GM18519 (cell line): ENCODE results near the gene CC2D2A.

ENCODE experiments used
- ATAC-seq: cut with Tn5 transposase; IDR thresholded peaks from one replicate; pipeline ENCODE4 v1.9.1; 2021; ENCODE audit warnings: mild to moderate bottlenecking, moderate library complexity; ENCODE audit not compliant: unreplicated experiment, low FRiP score

CC2D2A gene

DNA sequence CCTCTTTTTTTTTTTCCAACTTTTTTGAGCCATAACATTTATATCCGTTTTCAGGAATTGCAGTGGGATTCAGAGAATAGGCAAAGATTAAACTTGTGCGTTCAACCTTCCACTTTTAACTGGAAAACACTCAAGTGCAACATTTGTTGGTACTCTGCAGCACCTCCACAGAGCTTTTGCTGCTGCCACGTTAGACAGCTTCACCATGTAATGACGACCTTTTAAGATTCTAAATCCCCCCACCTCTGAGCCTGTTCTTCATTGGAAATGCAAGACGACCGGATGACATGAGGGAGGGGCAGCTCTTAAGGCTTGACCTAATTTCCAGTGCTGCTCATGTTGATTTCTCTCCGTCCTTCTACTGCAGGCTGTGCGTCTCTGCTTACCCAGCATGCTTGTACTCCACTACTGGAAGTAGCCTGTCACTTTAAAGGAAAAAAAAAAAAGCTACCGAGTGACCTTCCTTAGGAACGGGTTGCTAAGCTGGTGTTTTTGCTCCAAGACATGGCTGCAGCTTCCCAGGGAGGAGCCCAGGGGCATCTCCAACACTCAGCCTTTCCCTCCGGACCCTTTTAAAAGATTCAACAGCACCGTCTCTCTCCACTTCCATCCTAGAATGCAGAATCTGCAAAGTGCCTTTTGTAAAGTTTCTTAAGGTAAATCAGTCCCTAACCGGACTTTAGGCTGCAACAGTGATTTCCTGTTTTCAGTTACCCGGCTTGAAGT, at the start of gene CC2D2A:
TSS of gene CC2D2A (plus strand) at position 481 of the 726 bp plus-strand sequence. CDS start 6,051 bp downstream, outside the sequence.
- no peak for ATAC-seq

DNA sequence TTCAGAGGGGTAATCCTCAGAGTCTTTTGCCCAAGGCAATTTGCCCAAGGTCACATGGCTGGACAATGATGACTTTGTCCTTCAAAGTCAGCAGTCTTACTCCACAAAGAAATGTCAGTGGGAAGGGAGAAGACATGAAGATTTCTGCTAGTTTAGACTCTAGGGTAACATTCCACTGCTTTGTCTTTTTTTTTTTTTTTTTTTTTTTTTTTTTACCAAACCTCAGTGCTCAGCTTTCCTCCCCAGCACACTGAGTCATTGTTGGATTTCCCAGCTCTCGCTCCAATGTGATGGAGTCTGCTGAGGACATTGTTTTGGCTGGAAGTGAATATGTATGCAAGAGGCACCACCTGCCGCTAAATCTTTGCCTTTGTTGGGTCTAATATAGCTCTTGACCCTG, 49.0 kb upstream of the CC2D2A start:
- ATAC-seq: no peak

DNA sequence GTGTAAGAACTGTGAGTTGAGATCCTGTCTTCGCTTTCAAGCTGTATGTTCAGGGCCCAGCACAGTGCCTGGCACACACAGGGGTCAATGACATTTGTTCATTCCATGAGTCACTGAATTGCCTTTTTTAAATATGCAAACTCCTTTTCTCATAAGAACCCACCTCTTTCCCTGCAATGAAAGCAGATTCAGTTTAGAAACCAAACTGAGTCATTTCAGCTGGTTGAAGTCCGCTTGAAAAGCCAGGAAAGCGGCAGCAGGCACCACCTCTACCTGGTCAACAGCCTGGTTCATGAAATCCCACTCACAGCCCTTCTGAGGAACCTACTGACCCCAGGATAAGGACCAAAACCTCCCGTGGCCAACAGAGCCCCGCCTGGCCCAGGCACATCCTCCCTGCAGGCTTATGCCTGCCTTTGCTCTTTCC, 46.4 kb upstream of the CC2D2A start:
- no peak for ATAC-seq

DNA sequence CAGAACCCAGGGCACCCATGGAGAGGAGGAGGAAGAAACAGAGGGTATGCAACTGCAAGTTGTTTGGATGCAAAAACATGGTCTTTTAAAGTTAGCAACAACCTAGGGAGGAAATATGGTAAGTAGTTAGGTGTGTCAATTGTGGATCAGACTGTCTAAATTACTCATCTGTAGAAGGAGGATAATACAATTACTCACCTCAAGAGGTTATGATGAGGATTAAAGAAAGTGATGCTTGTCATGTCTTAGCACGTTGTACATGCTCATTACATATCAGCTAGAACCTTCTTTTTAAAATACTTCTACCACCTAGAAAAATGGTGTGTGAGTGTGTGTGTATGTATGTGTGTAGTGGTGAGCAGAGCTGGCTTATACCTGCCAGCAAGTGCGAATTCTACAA, 44.2 kb upstream of the CC2D2A start:
- no peak for ATAC-seq

DNA sequence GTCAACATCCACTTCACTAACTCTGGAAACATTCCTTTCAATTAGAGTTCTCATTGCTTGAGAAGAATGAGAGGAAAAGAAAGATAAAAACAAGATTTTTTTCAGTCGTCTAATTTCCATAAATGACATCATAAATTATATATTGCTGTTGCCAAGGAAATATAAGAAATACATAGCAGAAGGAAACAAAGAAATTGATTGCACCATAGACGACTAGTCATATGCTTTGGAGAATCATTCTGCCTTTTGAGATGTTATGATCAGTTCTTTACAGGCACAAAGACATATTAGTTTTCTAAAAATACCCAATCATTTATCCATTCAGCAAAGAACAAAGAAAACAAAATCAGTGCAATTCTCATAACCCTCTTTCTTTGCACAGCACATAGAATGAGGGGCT, 42.5 kb upstream of the CC2D2A start:
- no peak for ATAC-seq

DNA sequence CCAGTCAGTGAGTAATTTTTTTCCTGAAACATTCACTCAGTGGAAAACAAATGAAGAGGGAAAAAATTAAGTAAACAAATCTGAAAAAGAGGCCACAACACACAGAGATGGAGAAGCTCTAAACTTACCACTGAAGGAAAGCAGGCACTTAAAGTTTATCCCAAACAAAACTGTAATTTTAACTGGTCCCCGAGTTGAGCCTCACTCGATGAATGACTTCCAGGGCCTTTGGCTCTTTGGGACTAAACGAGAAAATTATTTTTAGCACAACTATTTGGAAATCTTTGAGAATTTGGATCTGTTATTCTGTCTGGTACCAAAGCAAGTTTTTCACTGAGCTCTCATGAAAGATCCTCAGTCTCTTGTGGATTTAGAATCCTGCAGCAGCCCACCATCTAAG, 42.0 kb upstream of the CC2D2A start, which contains the start of gene C1QTNF7:
TSS of gene C1QTNF7 (plus strand) at position 333 of the 400 bp plus-strand sequence. CDS start 7,711 bp downstream, outside the sequence.
- no peak for ATAC-seq

DNA sequence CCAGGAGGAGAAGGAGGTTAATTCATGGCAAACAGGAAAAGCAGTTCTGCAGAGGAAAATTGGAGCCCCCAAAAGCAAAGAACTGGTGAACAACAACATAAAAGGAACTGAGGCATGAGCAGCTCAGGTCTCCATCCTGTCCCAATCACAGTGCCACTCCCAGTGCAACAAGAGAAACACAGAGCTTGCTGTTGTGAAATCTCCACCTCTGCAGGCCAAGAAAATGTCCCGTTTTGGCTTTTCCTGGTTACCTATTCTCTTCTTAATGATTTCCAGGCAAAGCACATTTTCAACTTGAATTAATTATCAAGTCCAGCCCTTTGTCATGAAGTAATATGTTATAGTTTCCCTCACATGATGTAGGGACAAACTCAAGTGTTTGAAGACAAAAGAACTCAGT, 41.1 kb upstream of the CC2D2A start:
- ATAC-seq: no peak

DNA sequence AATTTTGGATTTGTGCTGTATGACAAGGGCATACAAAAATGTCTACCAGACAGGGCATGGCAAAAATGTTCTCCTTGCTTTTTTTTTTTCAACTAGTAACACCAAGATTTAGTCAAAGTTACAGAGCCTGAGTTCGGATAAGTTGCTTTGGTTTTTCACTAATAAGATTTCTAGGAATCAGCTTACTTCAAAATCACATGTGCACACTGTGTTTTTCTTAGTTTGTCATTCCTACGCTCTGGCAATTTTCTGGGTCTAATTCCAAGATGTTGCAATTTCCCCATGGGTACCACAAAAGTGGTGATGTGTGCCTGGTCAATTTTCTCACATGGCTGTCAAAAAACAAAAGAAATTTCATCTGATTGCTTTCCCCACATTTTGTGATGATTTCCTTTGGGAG, 35.6 kb upstream of the CC2D2A start:
- no peak for ATAC-seq

DNA sequence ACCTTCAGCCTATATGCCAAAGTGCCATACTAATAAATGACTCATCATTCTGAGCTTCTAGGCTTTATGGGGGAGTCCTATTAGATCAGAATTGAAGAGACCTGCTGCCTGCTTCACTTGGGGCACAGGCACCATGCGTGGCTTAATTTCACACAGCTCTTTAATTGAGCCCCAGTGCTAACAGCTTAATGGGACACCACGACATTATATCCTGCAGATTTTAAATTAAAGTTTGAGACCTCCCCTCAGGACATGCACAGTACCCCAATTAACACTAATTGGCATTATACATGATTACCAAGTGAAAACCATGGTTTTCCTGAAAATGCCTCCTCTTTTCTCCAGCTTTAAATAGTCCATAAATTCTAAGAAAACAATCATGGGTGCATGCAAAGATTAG, 35.0 kb upstream of the CC2D2A start:
- ATAC-seq: no peak

DNA sequence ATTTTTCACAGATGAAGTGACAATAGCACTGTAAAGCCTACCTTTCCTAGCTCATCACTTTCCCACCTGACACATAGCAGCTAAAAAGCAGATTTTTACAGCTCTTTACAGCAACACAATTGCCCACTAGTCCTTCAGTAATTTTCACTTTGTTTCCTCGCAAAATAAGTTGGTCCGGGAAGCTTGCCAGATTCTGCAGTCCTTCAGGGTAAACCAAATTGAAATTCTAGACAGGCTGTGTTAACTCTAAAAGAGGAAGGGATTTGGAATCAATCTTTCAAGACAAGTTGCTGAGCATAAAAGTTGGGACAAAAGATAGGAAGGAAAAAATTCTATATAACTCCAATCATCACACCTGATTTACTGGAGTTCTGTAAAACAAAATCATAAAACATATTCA, 33.2 kb upstream of the CC2D2A start:
- no peak for ATAC-seq

DNA sequence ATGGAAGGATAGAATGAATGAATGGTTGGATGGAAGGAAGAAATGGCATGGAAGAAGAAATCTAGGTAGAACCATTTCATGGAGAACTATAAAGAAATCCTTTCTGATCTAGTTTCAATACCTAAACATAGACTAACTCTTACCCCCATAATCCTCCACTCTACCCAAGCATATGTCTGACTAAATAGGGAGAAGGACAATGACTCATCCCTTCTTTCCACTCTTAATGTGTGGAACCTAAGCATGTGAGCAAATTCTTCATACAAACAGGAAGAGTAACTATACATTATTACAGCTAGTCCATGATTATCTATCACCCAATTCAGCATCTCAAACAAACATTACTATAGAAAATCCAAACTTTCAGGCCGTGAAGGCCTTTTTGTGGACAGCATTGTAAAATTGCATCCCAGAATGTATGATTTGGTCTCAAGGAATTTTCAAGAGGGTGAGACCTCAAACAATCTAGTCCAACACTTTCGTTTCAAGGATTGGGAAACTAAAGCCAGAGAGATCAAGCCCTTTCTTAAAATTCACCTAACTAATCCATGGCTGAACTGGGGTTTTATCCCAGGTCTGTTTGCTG, 30.6 kb upstream of the CC2D2A start:
- no peak for ATAC-seq

DNA sequence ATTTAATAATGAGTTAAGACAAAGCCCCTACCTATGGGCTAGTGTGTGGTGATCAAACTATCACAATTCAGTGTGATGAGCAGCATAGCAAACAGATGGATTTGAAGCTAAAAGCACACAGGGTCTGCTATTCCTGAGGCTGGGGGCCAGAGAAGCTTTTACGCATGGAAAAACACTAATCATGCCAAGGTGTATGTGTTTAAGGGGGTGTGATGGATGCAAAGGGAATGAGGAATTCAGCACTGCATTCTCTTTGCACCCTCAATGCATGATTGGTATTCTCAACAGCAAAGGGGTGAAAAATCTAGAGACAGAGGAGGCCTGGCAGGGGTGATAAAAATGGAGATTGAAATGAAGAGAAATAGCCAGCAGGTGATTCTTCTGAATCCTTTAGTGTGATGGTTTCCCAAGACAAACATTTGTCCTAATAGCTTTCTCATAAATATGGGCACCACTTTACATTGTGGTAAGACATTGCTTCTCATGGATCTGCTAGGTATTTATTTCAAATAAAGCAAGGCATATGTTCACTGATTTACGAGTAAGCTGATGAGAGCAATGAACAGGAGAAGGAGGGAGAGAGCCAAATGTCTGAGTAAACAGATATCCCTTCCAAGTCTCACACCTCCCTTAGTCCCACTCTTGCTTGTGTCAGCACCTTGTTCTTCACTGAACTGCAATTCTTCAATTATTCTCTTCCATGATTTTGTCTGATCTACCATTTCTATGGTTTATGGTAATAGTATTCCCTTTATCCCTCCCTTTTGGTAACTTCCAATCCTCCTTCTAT, 26.1 kb upstream of the CC2D2A start:
- no peak for ATAC-seq

DNA sequence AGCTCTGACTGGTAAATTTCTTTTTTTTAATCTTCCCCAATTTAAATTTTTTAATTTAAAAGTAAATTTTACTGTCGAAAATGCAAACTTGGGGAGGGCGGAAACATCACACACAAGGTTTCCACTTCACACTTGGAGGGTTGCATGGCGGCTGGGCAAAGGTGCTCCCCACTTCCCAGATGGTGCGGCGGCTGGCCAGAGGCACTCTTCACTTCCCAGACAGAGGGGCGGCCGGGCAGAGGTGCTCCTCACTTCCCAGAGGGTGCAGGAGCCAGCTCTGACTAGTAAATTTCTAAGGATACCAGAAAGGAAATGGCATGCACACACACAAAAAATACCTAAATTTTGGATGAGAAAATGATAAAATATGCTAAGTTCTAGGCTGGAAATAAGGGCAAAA, 25.4 kb upstream of the CC2D2A start:
- ATAC-seq: no peak

DNA sequence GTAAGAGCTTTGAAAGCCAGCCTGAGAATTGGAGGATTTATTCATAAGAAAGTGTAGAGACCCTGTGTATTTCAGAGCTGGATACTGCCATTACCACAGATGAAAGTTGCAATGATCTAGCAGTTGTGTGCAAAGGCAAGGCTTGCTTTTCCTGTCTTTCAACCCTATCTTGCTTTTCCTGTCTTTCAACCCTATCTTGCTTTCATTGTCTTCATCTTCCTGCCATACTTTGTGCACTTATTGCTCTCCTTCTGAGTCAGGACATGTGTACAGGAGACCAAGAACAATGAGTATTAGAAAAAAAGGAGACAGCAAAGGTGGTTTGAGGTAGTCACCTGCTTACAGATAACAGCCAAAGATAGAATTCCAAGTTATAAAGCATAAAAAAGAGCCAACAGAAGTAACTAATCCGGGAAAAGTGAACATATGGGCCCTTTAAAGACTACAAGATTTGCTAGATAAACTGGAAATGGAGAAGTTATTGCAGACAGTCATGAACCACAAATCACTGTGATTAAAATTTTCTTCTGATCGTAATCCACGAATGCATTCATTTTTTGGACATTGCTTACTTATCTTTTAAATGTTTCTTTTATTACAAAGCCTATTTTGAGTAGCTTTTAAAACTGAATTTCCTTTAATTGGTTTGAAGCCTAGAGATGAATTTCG, 24.7 kb upstream of the CC2D2A start:
- no peak for ATAC-seq

DNA sequence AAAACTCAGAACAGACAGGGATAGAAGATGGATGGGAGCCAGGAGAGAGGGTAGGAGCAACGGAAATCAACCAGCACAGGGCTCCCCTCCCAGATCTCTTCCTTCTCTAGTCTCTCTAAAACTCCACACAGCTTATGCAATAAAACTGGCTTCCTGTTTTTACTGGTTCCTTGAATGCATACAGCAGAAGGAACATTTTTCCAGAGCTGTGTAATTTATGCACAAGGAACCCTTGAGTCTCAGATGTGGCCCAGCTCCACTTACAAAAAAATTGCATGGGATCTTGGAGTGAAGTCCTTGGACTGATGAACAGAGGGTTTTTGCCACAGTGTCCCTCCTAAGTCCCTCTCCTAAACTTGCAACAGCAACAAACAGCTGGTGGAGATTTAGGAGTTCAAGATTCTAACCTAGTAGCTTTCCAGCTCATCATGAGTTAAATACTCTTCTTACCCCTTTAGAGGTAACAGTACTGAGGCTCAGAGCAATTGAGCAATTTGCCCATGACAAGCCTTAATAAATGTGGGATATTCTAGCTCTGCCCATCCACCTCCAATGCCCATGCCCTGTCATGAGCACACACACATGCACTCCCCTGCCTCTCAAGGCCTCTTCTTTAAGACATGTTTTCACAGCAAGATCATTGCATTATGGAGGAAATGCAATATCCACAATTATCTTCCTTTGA, 18.4 kb upstream of the CC2D2A start:
- ATAC-seq: no peak

DNA sequence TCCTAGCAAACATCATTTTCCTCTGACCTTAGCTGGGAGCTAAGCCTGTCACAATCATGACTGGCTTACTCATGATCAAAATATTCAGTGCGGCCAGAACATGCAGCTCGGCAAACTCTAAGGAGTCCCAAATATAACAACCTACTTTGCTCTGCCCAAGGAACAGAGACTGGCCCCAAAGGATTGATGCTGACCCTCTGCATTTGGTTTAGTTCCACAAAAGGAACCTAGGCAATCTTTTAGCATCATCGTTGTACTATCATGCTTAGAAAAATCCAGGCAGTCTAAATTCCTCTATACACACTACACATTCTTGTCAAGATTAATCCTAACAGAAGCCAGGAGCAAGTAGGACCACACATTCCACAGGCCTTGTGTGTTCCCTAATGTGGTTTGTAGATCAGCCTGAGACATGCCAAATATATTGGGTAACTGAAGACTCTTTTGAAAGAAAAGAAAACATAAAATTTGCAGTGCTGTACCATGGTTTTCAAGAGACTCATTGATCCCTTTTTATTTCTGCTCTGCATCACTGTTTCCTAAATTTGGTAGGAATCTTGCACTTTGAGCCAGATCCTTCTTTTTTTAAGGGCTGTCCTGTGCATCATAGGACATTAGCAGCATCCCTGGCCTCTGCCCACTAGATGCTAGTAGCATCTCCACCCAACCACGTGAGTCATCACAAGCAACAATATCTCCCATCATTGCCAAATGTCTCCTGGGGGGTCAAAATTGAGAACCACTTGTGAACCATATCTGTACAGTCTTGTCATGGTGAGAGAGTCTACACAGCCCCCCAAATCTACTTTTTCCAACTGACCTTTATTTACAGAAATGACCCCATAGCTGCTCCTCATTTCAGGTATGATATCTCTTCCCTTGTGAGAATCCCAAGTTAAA, 17.6 kb upstream of the CC2D2A start:
- no peak for ATAC-seq

DNA sequence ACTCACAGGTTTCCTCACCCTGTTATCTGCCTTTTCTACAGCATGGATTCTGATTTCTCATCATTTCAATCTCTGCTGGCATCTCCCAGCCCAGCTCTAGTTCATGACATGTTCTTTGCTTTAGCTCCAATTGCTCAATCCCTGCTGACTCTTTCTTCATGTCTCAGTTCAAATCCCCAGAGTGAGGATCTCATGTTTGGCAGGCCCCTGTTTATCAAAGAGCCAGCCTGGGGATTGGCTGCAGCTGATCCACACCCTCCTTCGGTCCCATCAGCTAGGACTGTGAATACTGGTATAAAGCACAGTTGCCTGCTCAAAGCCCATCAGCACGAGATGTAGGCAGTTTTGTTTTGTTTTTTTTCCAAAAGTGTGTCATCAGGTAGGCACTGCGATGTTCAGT, 14.4 kb upstream of the CC2D2A start:
- no peak for ATAC-seq

DNA sequence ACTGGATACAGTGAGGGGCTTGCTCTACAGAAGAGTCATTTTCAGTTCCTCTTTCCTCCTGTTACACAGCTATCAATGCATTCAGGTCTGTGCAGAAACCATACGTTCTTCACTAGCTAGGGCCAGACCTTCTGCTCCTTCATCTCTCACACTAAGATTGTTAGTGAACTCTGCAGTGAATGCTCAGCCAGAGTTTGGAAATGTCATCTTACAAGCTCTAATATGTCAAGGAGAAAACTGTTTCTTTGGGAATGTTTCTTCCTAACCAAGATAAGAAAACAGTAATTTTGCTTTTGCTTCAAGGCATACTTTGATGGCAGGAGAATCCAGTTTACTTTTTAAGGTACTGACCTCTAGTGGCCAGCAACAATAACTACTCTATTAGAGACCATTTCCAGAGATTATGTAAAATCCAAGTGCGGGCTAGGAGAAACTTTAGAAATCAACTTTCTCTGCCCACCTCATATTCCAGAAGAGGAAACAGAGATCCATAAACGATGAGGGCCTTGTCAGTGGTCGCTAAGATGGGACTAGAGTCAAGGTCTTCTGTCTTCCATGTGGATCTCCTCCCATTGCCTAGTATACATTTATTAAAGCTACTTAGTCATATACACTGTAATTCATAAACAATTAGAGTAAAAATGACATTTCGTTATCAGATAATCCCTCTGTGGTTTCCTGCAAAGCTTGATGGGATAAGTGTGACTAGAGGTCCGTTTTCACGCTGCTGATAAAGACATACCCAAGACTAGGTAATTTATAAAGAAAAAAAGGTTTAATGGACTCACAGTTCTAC, 12.1 kb upstream of the CC2D2A start:
- ATAC-seq: peak; percentile 100

DNA sequence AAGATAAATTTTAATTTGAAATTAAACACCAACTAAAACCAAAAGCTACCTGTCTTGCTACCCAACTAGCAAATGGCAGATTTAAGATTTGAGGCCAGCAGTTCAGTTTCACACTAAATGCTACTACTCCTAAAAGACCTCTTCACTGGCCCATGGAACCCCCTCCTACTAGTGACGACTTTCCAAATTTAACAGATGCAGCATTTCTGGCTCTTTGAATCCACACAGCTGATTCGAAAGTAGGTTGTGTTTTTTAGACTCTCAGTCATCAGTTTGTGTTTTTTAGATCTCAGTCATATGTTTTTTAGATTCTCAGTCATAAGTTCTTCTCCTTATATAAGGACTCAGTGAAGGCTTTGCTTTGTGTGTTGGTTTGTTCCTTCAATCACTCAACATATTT, 11.1 kb upstream of the CC2D2A start:
- ATAC-seq: no peak
